ENCODE results near the gene MAP4K4.

- no peak for TF ChIP-seq YY1 (IDR thresholded peaks at IDR 0.05; ENCODE audit: insufficient read depth, insufficient read length)
- TF ChIP-seq ZNF274 (IDR thresholded peaks at IDR 0.05; ENCODE audit: low read depth, low read length): no peak
- TF ChIP-seq SUZ12 (IDR thresholded peaks at IDR 0.05; ENCODE audit: extremely low read depth, insufficient read depth, insufficient read length): no peak
These were observed 192.1 kb downstream of the MAP4K4 start for GRCh38 chr2:101889460-101890098.
